Endodermal cell (in vitro differentiated cells): ENCODE measurements around the gene DENND4C. TPM values are rescaled to one million over a fixed set of nuclear protein-coding genes. Genes with fewer than 3 reads are reported as not detected.

Experiments
- DNase-seq: peaks from one replicate; pipeline ENCODE4 v3.0.0-alpha.2; 2017
- H3K27ac ChIP-seq: 2 replicates; pipeline ENCODE4 v1.5.1; 2013; ENCODE audit warnings: mild to moderate bottlenecking, low read depth, low read length, moderate library complexity
- H3K27me3 ChIP-seq: 2 replicates; pipeline ENCODE4 v1.6.1; 2013; ENCODE audit warnings: mild to moderate bottlenecking, low read length, moderate library complexity; ENCODE audit not compliant: insufficient read depth, control insufficient read depth, poor library complexity, severe bottlenecking
- H3K36me3 ChIP-seq: 2 replicates; pipeline ENCODE4 v1.7.0; 2013; ENCODE audit warnings: mild to moderate bottlenecking, low read length, moderate library complexity; ENCODE audit not compliant: control insufficient read depth, insufficient read depth
- H3K4me1 ChIP-seq: one replicate; pipeline ENCODE4 v1.7.0; 2013; ENCODE audit warnings: low read length; ENCODE audit not compliant: control insufficient read depth, insufficient read depth
- H3K4me3 ChIP-seq: 2 replicates; pipeline ENCODE4 v1.5.1; 2013; ENCODE audit warnings: mild to moderate bottlenecking, low read length, moderate library complexity
- H3K9ac ChIP-seq: 2 replicates; pipeline ENCODE4 v1.6.1; 2013; ENCODE audit warnings: mild to moderate bottlenecking, low read length, moderate library complexity; ENCODE audit not compliant: poor library complexity, severe bottlenecking; ENCODE audit errors: extremely low read depth
- H3K9me3 ChIP-seq: 2 replicates; pipeline ENCODE4 v1.6.1; 2013; ENCODE audit warnings: mild to moderate bottlenecking, low read length, moderate library complexity; ENCODE audit not compliant: control insufficient read depth
- H3K27ac Mint-ChIP-seq: 2 replicates; pipeline ENCODE4 v1.8.0; 2020; ENCODE audit warnings: mixed read lengths
- H3K27me3 Mint-ChIP-seq: 2 replicates; pipeline ENCODE4 v1.8.0; 2021; ENCODE audit warnings: mild to moderate bottlenecking, mixed read lengths; ENCODE audit not compliant: insufficient read depth
- H3K36me3 Mint-ChIP-seq: 2 replicates; pipeline ENCODE4 v1.8.0; 2020; ENCODE audit warnings: low read depth, mixed read lengths
- H3K4me1 Mint-ChIP-seq: 2 replicates; pipeline ENCODE4 v1.8.0; 2020; ENCODE audit warnings: mixed read lengths
- H3K4me3 Mint-ChIP-seq: 2 replicates; pipeline ENCODE4 v1.8.0; 2020; ENCODE audit warnings: mild to moderate bottlenecking, moderate library complexity, mixed read lengths
- H3K9me3 Mint-ChIP-seq: 2 replicates; pipeline ENCODE4 v1.8.0; 2020; ENCODE audit warnings: mild to moderate bottlenecking, mixed read lengths
- CTCF ChIP-seq: fragments of 200-600 bp; sonication (generic); conservative IDR thresholded peaks from 2 replicates; pipeline ENCODE4 v1.5.0; 2021; ENCODE audit warnings: antibody characterized with exemption, mild to moderate bottlenecking
- WGBS, 2 experiments: methylation state at CpG; one replicate each; pipeline versions ENCODE4 v1.1.5 to v1.1.7; 2013; ENCODE audit warnings: missing lambda C conversion rate in 2 of 2, mixed read lengths in 1 of 2; ENCODE audit not compliant: insufficient coverage in 1 of 2, insufficient read length in 1 of 2; 5-methylcytosine and 5-hydroxymethylcytosine counted together
- total RNA-seq, 2 donors: library from RNA; stranded (reverse); fragmentation: NEBNext Ultra II Directional in 1 of 2; extraction: Animal tissue kit (Norgen Biotek cat#: 25700) in 1 of 2; gene quantifications; 2 replicates in 1 of 2; 3 replicates in 1 of 2; pipeline ENCODE4 v1.2.1, GENCODE V29; 2021

Gene DENND4C
- total RNA-seq, 2 donors from 2014 or later = 25.4 to 27.2 TPM

- no peaks in the 10 kb centered on the region for H3K27me3 Mint-ChIP-seq
- H3K36me3 Mint-ChIP-seq = peaks cover 14% of the 10 kb centered on the region
- H3K4me1 Mint-ChIP-seq = no peaks in the 10 kb centered on the region
- no peak for DNase-seq
- H3K9me3 Mint-ChIP-seq = peaks cover 13% of the 10 kb centered on the region
- H3K4me3 Mint-ChIP-seq = no peak overlapping the region
- Histone ChIP-seq H3K27me3 (no peaks in the 10 kb centered on the region), H3K9me3 (peaks cover 15% of the 10 kb centered on the region), H3K9ac (no peak overlapping the region), H3K27ac (no peak overlapping the region), H3K36me3 (no peaks in the 10 kb centered on the region), H3K4me3 (no peak overlapping the region), H3K4me1 (no peaks in the 10 kb centered on the region)
- 89 to 100% methylated on average over 1 of the region's 1 CpG for WGBS, 2 experiments
- no peak for TF ChIP-seq CTCF
- no peak overlapping the region for H3K27ac Mint-ChIP-seq
These were observed 39.1 kb downstream of the DENND4C start for GRCh38 chr9:19269582-19269981.

GRCh38 chr9:19270421-19270949 lies 40.0 kb downstream of the DENND4C start:
- Histone ChIP-seq H3K27me3 (no peaks in the 10 kb centered on the region), H3K4me1 (no peaks in the 10 kb centered on the region), H3K27ac (no peak overlapping the region), H3K9me3 (peaks cover 15% of the 10 kb centered on the region), H3K4me3 (no peak overlapping the region), H3K36me3 (no peaks in the 10 kb centered on the region), H3K9ac (no peak overlapping the region)
- Mint-ChIP-seq H3K4me3 (no peak overlapping the region), H3K27me3 (no peaks in the 10 kb centered on the region), H3K4me1 (no peaks in the 10 kb centered on the region), H3K9me3 (peaks cover 13% of the 10 kb centered on the region), H3K36me3 (peaks cover 16% of the 10 kb centered on the region), H3K27ac (no peak overlapping the region)
- 100% methylated on average over 1 of the region's 1 CpG; no CpG with 5 or more reads in 1 of the 2 experiments for WGBS, 2 experiments
- DNase-seq = no peak
- TF ChIP-seq CTCF = no peak

- no peaks in the 10 kb centered on the region for H3K4me1 ChIP-seq
- H3K27me3 ChIP-seq = no peaks in the 10 kb centered on the region
- no peak for DNase-seq
- 96 to 100% methylated on average over 3 to 4 of the region's 4 CpGs for WGBS, 2 experiments
- H3K27ac Mint-ChIP-seq = no peak overlapping the region
- TF ChIP-seq CTCF = no peak
- peaks cover 15% of the 10 kb centered on the region for H3K9me3 ChIP-seq
- H3K4me3 ChIP-seq = no peak overlapping the region
- H3K36me3 ChIP-seq = no peaks in the 10 kb centered on the region
- H3K27ac ChIP-seq = no peak overlapping the region
- H3K4me1 Mint-ChIP-seq = no peaks in the 10 kb centered on the region
- peaks cover 13% of the 10 kb centered on the region for H3K9me3 Mint-ChIP-seq
- no peak overlapping the region for H3K9ac ChIP-seq
- H3K4me3 Mint-ChIP-seq = no peak overlapping the region
- no peaks in the 10 kb centered on the region for H3K27me3 Mint-ChIP-seq
- peaks cover 15% of the 10 kb centered on the region for H3K36me3 Mint-ChIP-seq
These were observed 40.6 kb downstream of the DENND4C start for GRCh38 chr9:19271081-19271480.
